Amniotic stem cell (primary cell): Measurements from ENCODE around the gene CMSS1.
A peak's percentile ranks its signal among the peaks of the same experiment; 100 is the strongest.
"Not testable (repeated sequence)": the region's sequence is repeated elsewhere in the genome, so short reads cannot be mapped to it uniquely, and the experiment has no call there.

Experiments
- DNase-seq: peaks from one replicate; lab custom pipeline; 2025; lab: John Stamatoyannopoulos, UW

CMSS1 gene

GRCh38 chr3:100084100-100084806 lies 266.6 kb downstream of the CMSS1 start:
- no peak for DNase-seq

GRCh38 chr3:100086401-100086800 lies 268.7 kb downstream of the CMSS1 start:
- no peak for DNase-seq

GRCh38 chr3:100087198-100087597 lies 269.5 kb downstream of the CMSS1 start:
- peak; percentile 27 for DNase-seq

- DNase-seq: no peak
These were observed 271.2 kb downstream of the CMSS1 start for GRCh38 chr3:100088735-100089368.

- peak; percentile 53 for DNase-seq
These were observed 272.4 kb downstream of the CMSS1 start for GRCh38 chr3:100089812-100090668.

GRCh38 chr3:100090669-100091005 lies 273.0 kb downstream of the CMSS1 start:
- no peak for DNase-seq

- no peak for DNase-seq
These were observed 276.2 kb downstream of the CMSS1 start for GRCh38 chr3:100093831-100094230.

- not testable (repeated sequence) for DNase-seq
These were observed 278.6 kb downstream of the CMSS1 start for GRCh38 chr3:100096286-100096685.

GRCh38 chr3:100096866-100097265 lies 279.2 kb downstream of the CMSS1 start:
- DNase-seq: no peak

- no peak for DNase-seq
These were observed 280.5 kb downstream of the CMSS1 start for GRCh38 chr3:100097919-100098783.

GRCh38 chr3:100098784-100099070 lies 281.1 kb downstream of the CMSS1 start:
- DNase-seq: no peak

GRCh38 chr3:100099621-100100020 lies 282.0 kb downstream of the CMSS1 start:
- DNase-seq: no peak

GRCh38 chr3:100100425-100100824 lies 282.8 kb downstream of the CMSS1 start:
- no peak for DNase-seq

- DNase-seq: no peak
These were observed 285.1 kb downstream of the CMSS1 start for GRCh38 chr3:100102757-100103156.

GRCh38 chr3:100103558-100104441 lies 286.1 kb downstream of the CMSS1 start:
- DNase-seq: no peak

GRCh38 chr3:100104442-100104798 lies 286.8 kb downstream of the CMSS1 start:
- DNase-seq: no peak

GRCh38 chr3:100104817-100105413 lies 287.3 kb downstream of the CMSS1 start:
- no peak for DNase-seq

- no peak for DNase-seq
These were observed 287.8 kb downstream of the CMSS1 start for GRCh38 chr3:100105501-100105900.

- DNase-seq: no peak
These were observed 288.4 kb downstream of the CMSS1 start for GRCh38 chr3:100106094-100106493.

- DNase-seq: no peak
These were observed 289.0 kb downstream of the CMSS1 start for GRCh38 chr3:100106531-100107141.
